GM23338 (cell line): ENCODE data around the gene CIITA. TPM values are rescaled to one million over a fixed set of nuclear protein-coding genes. Genes with fewer than 3 reads are reported as not detected.

Source experiments
- ATAC-seq: fragments of 200-7000 bp; cut with Tn5 transposase; 3 replicates; pipeline ENCODE4 v1.9.1; 2020
- DNase-seq: peaks from one replicate; pipeline ENCODE4 v3.0.0-alpha.2; 2015; ENCODE audit warnings: low spot score
- H2AFZ ChIP-seq: fragments of 200-600 bp; sonication (generic); 2 replicates; pipeline ENCODE4 v1.8.0; 2016; ENCODE audit warnings: antibody characterized with exemption, mild to moderate bottlenecking, moderate library complexity
- H3F3A ChIP-seq: fragments of 200-600 bp; sonication (generic); replicated peaks from 2 replicates; pipeline ENCODE4 v1.8.0; 2017; ENCODE audit warnings: antibody characterized with exemption, mixed run types, low read depth
- H3K27ac ChIP-seq: fragments of 200-600 bp; sonication (generic); 2 replicates; pipeline ENCODE4 v1.6.1; 2016; ENCODE audit warnings: low read depth
- H3K27me3 ChIP-seq: fragments of 200-600 bp; sonication (generic); 2 replicates; pipeline ENCODE4 v1.8.0; 2016; ENCODE audit warnings: mild to moderate bottlenecking, mixed run types, moderate library complexity; ENCODE audit not compliant: insufficient read depth
- H3K36me3 ChIP-seq: fragments of 200-600 bp; sonication (generic); 2 replicates; pipeline ENCODE4 v1.8.0; 2016; ENCODE audit warnings: mild to moderate bottlenecking; ENCODE audit not compliant: insufficient read depth
- H3K4me1 ChIP-seq: fragments of 200-600 bp; sonication (generic); 2 replicates; pipeline ENCODE4 v1.8.0; 2016; ENCODE audit warnings: mild to moderate bottlenecking, moderate library complexity; ENCODE audit not compliant: insufficient read depth
- H3K4me2 ChIP-seq: fragments of 200-600 bp; sonication (generic); 2 replicates; pipeline ENCODE4 v1.7.1; 2017; ENCODE audit warnings: mixed run types
- H3K4me3 ChIP-seq: fragments of 200-600 bp; sonication (generic); 2 replicates; pipeline ENCODE4 v1.6.1; 2016; ENCODE audit warnings: mixed run types
- H3K79me2 ChIP-seq: fragments of 200-600 bp; sonication (generic); replicated peaks from 2 replicates; pipeline ENCODE4 v1.8.0; 2017; ENCODE audit warnings: mild to moderate bottlenecking; ENCODE audit not compliant: insufficient read depth
- H3K9me2 ChIP-seq: fragments of 200-600 bp; sonication (generic); 2 replicates; pipeline ENCODE4 v1.8.0; 2017; ENCODE audit not compliant: insufficient read depth
- H4K20me1 ChIP-seq: fragments of 200-600 bp; sonication (generic); replicated peaks from 2 replicates; pipeline ENCODE4 v1.8.0; 2017; ENCODE audit warnings: mild to moderate bottlenecking; ENCODE audit not compliant: insufficient read depth
- H3K27ac Mint-ChIP-seq: 2 replicates; pipeline ENCODE4 v1.8.0; 2020; ENCODE audit warnings: inconsistent platforms, mild to moderate bottlenecking, moderate library complexity, mixed read lengths
- H3K27me3 Mint-ChIP-seq: 3 replicates; pipeline ENCODE4 v1.8.0; 2022; ENCODE audit warnings: low read depth, mild to moderate bottlenecking, moderate library complexity, mixed read lengths, inconsistent platforms; ENCODE audit not compliant: insufficient read depth, poor library complexity
- H3K36me3 Mint-ChIP-seq: 3 replicates; pipeline ENCODE4 v1.8.0; 2021; ENCODE audit warnings: low read depth, mild to moderate bottlenecking, inconsistent platforms, moderate library complexity, mixed read lengths
- H3K4me1 Mint-ChIP-seq: 3 replicates; pipeline ENCODE4 v1.8.0; 2020; ENCODE audit warnings: mild to moderate bottlenecking, inconsistent platforms, mixed read lengths
- H3K4me3 Mint-ChIP-seq: 3 replicates; pipeline ENCODE4 v1.8.0; 2021; ENCODE audit warnings: moderate library complexity, mild to moderate bottlenecking, inconsistent platforms, mixed read lengths
- H3K9me3 Mint-ChIP-seq: 3 replicates; pipeline ENCODE4 v1.8.0; 2020; ENCODE audit warnings: moderate library complexity, mild to moderate bottlenecking, inconsistent platforms, mixed read lengths
- CREB1 ChIP-seq: fragments of 250-450 bp; sonication (Bioruptor Pico); IDR thresholded peaks from 2 replicates; pipeline ENCODE4 v1.5.0; 2020; ENCODE audit warnings: low read depth, mild to moderate bottlenecking, moderate library complexity
- ETS1 ChIP-seq: IDR thresholded peaks from 2 replicates; pipeline ENCODE4 v1.6.1; 2016; ENCODE audit warnings: antibody characterized with exemption
- EZH2 ChIP-seq: fragments of 200-600 bp; sonication (generic); IDR thresholded peaks from one replicate; pipeline ENCODE4 v1.8.0; 2017; ENCODE audit warnings: antibody characterized with exemption, mild to moderate bottlenecking, low read depth; ENCODE audit not compliant: unreplicated experiment
- EZH2phosphoT487 ChIP-seq: fragments of 200-600 bp; sonication (generic); IDR thresholded peaks from one replicate; pipeline ENCODE4 v1.8.1; 2018; ENCODE audit warnings: antibody characterized with exemption; ENCODE audit not compliant: unreplicated experiment
- JUNB ChIP-seq: IDR thresholded peaks from one replicate; pipeline ENCODE4 v1.6.1; 2016; ENCODE audit warnings: antibody characterized with exemption; ENCODE audit not compliant: unreplicated experiment
- NANOG ChIP-seq: IDR thresholded peaks from 2 replicates; pipeline ENCODE4 v1.6.1; 2016; ENCODE audit warnings: antibody characterized with exemption, borderline replicate concordance
- POLR2AphosphoS5 ChIP-seq: IDR thresholded peaks from 2 replicates; pipeline ENCODE4 v1.6.1; 2016; ENCODE audit warnings: antibody characterized with exemption, low read depth
- STAT1 ChIP-seq: IDR thresholded peaks from one replicate; pipeline ENCODE4 v1.6.1; 2016; ENCODE audit warnings: antibody characterized with exemption; ENCODE audit not compliant: unreplicated experiment
- ZNF114 ChIP-seq: fragments of 250-450 bp; sonication (Bioruptor Pico); IDR thresholded peaks from 2 replicates; pipeline ENCODE4 v1.5.0; 2020; ENCODE audit warnings: mild to moderate bottlenecking, moderate library complexity
- ZNF331 ChIP-seq: fragments of 250-450 bp; sonication (Bioruptor Pico); IDR thresholded peaks from 2 replicates; pipeline ENCODE4 v1.5.0; 2020; ENCODE audit warnings: low read depth, mild to moderate bottlenecking, moderate library complexity
- ZNF462 ChIP-seq: fragments of 250-450 bp; sonication (Bioruptor Pico); IDR thresholded peaks from 2 replicates; pipeline ENCODE4 v1.5.0; 2020; ENCODE audit warnings: mild to moderate bottlenecking, moderate library complexity
- polyA plus RNA-seq: library from polyadenylated mRNA; unstranded; fragments of >200 nt; fragmentation: Nextera tagmentation; extraction: Ambion mirVana; gene quantifications from 2 replicates; pipeline ENCODE4 v1.2.1, GENCODE V29; 2016
- total RNA-seq: library from RNA; depleted of rRNA; stranded (reverse); fragments of >200 nt; shearing (Covaris generic); gene quantifications from 2 replicates; pipeline ENCODE4 v1.2.3, GENCODE V29; 2014
- TF ChIP-seq, protein P1 (sequence below), 2 experiments: fragments of 200-600 bp in 1 of 2; sonication (generic) in 1 of 2; conservative IDR thresholded peaks; 2 replicates each; pipeline versions ENCODE4 v1.5.1 to v1.6.1; 2016 to 2017; ENCODE audit warnings: antibody characterized with exemption in 2 of 2, low read depth in 2 of 2, mild to moderate bottlenecking in 2 of 2, moderate library complexity in 1 of 2

Gene CIITA
- total and polyA plus RNA-seq, 2 experiments from 2014 or later = 0.10 to 0.57 TPM

DNA sequence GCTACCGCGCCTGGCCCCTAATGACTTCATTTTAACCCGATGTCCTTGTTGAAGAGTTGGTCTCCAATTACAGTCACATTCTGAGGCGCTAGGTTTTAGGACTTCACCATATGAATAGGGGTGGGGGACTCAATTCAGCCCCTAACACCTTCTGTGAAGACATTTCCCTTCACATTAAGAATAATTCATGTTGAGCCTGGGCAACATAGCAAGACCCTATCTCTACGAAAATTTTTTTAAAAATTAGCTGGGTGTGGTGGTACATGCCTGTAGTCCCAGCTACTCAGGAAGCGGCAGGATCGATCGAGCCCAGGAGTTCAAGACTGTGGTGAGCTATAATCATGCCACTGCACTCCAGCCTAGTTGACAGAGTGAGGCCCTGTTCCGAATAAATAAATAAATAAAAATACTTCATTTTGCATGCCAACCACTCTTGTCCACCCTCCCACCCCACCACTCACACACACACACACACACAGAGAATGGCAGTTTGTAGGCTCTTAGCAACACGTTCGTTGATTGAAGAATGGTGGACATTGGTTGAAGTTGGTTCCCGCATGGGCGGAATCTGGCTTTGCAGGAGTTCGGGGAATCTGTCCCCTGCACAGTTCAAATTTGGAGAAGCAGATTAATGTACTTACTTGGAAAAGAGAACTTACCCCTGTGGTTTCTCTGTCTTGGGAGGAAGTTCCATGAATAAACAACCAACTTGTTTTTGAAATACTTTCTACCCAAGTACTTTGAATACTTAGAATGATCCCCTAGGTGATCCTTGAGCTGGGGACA lies 30.6 kb upstream of the CIITA start (continued):
- TF ChIP-seq NANOG (no peak), EZH2phosphoT487 (no peak), JUNB (no peak), POLR2AphosphoS5 (no peak), ZNF114 (CRISPR knock-in tag) (no peak), STAT1 (no peak)

- Histone ChIP-seq H3K27ac (no peak overlapping the region), H3K27me3 (no peaks in the 10 kb centered on the region), H2AFZ (no peak overlapping the region), H3K9me2 (no peaks in the 10 kb centered on the region), H3K4me1 (no peaks in the 10 kb centered on the region), H4K20me1 (no peaks in the 10 kb centered on the region), H3K36me3 (no peaks in the 10 kb centered on the region), H3K4me3 (no peak overlapping the region), H3F3A (no peaks in the 10 kb centered on the region), H3K4me2 (no peak overlapping the region), H3K79me2 (no peaks in the 10 kb centered on the region)
- Mint-ChIP-seq H3K4me3 (no peak overlapping the region), H3K9me3 (no peaks in the 10 kb centered on the region), H3K36me3 (no peaks in the 10 kb centered on the region), H3K27ac (no peak overlapping the region), H3K4me1 (no peaks in the 10 kb centered on the region; the same call in 2 of the 3 replicates), H3K27me3 (peaks cover 3% of the 10 kb centered on the region)
- ATAC-seq = no peak
- no peak for DNase-seq
- TF ChIP-seq CREB1 (no peak), NANOG (no peak), ZNF114 (CRISPR knock-in tag) (no peak), EZH2phosphoT487 (no peak), STAT1 (no peak), ETS1 (no peak), JUNB (no peak), POLR2AphosphoS5 (no peak), EZH2 (no peak), ZNF462 (no peak), ZNF331 (CRISPR knock-in tag) (no peak)
- TF ChIP-seq, protein P1, sequence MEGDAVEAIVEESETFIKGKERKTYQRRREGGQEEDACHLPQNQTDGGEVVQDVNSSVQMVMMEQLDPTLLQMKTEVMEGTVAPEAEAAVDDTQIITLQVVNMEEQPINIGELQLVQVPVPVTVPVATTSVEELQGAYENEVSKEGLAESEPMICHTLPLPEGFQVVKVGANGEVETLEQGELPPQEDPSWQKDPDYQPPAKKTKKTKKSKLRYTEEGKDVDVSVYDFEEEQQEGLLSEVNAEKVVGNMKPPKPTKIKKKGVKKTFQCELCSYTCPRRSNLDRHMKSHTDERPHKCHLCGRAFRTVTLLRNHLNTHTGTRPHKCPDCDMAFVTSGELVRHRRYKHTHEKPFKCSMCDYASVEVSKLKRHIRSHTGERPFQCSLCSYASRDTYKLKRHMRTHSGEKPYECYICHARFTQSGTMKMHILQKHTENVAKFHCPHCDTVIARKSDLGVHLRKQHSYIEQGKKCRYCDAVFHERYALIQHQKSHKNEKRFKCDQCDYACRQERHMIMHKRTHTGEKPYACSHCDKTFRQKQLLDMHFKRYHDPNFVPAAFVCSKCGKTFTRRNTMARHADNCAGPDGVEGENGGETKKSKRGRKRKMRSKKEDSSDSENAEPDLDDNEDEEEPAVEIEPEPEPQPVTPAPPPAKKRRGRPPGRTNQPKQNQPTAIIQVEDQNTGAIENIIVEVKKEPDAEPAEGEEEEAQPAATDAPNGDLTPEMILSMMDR (conservative IDR thresholded peaks at IDR 0.05; ENCODE audit: low read depth in 2 of 2) = no peak
Observed at GRCh38 chr16:10847176-10847575, 29.8 kb upstream of the CIITA start.
